ENCODE data around the gene C2orf78.
"Not testable (repeated sequence)": the region's sequence is repeated elsewhere in the genome, so short reads cannot be mapped to it uniquely, and the experiment has no call there.

Gene C2orf78

DNA sequence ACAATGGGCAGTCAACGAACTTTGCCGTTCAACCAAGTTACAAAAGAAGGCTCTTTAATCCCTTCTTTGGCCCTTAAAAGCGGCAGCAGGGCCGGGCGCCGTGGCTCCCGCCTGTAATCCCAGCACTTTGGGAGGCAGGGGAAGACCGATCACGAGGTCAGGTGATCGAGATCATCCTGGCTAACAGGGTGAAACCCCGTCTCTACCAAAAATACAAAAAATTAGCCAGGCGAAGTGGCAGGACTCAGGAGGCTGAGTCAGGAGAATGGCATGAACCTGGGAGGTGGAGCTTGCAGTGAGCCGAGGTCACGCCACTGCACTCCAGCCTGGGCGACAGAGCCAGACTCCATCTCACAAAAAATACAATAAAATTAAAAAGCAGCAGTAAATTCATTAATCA, 581 bp upstream of the C2orf78 start:
- not testable (repeated sequence) for DNase-seq

DNA sequence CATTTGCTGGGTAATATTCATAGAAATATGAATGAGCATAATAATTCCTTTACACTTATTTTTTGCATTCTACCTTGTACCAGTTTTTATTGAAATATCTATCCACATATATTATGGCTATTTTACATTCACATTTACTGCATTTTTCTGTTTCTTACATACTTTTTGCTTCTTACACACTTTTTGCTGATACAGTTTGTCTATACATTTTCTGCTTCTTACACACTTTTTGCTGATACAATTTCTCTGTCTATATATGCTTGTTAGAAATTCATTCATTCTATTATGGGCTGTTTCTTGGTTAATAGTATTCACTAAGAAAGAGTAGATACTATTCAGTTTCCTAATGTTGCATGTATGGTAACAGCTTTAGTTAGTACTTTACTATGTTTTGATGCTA, 27.9 kb downstream of the C2orf78 start:
- DNase-seq = no peak

DNA sequence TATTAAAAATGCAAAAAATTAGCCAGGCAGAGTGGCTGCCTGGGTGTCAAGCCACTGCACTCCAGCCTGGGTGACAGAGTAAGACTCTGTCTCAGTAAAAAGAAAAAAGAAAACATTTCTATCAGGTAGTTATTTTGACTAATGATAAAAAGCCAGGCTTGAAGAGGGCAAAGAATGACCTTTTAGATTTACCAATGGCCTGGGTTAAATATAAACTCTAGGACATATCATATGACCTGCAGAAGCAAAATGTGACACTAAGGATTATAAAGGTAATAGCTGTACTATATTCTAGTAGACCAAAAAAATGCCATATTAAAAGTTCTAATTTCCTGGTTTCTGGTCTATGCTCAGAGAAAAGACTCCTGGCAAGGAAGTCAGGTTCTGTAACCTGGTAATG, 28.7 kb downstream of the C2orf78 start:
- DNase-seq = no peak

DNA sequence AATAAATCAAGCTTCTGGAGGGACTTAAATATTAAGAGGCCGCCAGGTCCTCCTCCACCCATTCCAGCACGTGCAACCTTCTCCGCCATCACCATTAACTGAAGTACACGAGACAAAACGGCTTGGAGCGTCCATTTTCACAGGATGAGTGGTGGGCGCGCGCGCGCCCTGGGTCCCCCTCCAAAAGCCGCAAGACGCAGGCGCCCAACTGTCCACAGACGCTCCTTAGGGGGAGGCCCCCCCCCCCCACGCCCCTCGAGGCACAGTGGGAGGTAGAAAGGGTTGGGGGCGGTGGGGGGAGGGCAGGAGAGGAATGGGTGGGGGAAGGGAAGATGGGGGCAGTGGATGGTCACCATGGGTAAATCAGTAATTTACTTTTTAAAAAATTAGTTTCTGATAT, 34.3 kb downstream of the C2orf78 start:
- DNase-seq = no peak

DNA sequence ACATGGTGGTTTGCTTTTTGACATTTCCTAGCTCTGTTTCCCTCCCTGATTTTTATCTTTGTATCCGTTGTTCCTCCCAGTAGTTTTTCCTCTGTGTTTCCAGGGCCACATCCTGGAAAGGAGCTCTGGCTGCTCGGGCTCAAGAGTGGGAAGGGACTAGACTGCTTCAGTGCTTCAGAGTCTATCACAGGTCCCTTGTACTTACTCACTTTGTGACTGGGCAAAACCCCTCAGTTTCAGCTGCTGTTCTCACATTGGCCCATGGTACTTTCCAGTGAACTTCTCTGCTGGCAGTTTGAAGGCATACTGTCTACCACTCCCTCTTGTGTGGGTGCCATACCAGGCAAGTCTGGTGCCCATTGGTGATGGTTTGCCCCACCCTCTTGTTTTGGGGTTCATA, 37.2 kb downstream of the C2orf78 start:
- DNase-seq = no peak

DNA sequence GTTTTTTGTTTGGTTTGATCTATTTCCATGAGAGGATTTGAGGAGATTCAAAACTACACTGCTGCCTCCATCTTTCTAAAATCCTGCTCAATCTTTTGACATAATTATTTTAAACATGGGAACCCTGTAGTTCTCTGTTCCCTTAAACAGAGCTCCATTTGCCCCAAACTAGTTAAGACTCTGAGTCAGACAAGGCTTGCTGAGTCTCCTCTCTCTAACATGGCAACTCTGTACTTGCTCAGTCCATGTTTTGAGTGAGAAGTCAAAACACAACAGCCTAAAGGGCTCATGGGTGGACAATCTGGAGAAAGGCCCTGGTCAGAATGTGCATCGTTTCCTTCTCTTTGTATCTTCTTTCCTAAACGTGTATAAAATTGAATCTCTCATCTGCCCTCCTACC, 37.7 kb downstream of the C2orf78 start:
- no peak for DNase-seq

DNA sequence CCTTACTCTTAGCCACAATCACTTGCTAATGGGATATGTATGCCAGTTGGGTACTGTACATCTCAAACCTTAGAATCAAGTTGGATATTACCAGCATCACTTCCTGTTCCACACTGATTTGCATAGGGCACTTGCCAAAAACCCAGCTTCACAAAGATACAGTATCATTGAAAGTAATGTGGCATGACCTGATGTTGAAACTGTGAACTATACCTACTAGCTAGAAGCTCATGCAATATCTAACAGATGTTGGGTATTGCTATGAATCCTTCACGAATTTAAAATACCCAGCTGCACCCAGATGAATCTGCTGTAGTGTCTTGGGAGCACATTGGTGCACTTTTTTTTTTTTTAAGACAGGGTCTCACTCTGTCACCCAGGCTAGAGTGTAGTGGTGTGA, 38.3 kb downstream of the C2orf78 start:
- DNase-seq = no peak

DNA sequence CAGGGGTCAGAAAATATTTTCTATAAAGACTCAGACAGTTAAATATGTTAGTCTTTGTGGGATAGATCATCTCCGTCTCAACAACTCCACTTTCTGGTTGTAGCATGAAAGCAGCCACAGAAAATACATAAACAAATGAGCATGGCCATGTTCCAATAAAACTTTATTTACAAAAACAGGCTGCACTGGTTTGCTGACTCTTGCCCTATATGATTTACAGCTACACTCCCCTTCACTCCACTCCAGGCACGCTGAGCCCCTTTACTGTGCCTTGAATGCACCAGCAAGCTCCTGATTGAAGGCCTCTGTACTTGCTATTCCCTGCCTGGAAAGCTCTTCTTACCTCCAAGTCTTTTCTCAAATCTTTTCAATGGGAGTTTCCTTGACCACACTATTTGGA, 39.0 kb downstream of the C2orf78 start:
- no peak for DNase-seq

DNA sequence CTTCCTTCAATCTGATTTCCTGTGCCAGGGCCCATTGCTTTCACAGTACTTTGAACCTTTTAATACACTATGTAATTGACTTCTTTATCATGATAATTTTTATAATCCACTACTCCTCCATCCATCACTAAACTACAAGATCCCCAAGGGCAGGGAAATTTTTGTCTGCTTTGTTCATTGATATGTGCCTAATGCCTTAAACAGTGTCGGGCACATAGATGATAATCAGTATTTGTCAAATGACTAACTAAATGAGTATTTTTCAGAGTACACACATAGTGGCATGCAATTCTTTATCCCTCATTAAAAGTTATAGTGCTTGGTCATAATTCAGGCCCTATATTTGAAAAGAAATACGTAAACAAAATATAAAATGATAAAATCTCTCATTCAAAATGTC, 39.4 kb downstream of the C2orf78 start:
- no peak for DNase-seq

DNA sequence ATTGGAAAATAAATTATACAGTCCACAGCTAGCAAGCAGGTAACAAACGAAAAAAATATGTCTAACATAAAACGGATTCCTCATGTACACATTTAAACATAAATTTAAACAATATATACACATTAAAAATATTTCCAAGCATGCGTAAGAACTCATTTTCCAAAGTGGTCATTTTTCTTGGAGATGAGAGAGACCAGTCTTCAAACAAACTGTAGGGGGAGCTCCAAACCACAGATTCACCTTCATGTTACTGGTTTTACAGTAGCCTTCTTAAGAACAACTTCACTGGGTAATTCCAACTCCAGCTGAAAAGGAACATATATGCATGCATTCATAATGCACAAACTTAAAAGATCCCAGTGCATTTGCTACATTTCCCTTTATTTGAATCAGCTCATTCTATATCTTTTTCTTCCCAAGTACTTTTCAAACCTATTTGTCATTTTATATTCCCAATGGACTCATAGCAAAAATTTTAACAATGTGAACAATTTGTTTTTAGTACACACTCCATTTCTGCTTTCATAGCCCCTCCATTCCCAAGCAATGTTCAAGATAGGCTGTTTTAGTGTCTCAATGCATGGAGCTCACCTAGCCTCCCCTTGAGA, 40.0 kb downstream of the C2orf78 start:
- DNase-seq = peak; percentile 50 to 74

DNA sequence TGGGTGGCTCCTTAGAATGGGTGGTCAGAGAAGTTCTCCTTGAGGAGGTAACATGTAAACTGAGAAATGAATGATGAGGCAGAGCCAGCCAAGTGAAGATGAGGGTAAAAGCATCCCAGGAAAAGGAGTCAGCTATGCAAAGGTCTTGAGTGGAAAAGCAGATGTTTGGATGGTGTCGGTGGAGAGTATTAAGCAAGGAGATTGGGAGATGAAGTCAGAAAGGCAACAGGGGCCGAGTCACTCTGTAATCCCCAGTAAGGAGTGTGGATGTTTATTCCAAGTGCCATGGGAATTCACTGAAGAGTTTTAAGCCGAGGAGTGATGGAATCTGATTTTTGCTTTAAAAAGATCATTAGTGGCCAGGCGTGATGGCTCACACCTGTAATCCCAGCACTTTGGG, 41.4 kb downstream of the C2orf78 start:
- no peak for DNase-seq

DNA sequence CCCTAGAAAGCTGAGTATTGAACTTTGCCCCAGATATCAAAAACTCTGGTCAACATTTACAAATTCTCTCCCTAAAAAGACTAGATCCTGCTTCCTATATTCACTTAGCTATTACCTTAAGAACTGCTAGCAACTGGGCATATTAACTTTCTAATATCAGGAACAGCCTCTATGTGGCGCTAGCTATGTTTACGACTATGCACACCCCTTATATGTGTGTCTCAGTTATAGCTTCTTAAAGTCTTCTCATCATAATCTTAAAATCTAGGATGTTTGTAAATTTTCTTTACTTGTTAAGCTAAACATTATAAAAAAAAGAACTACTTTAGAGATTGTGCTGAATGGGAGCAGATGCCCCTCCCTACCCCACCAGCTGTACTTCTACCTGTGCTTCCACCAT, 43.0 kb downstream of the C2orf78 start:
- DNase-seq = peak in 1 of 2 donors; percentile 29

DNA sequence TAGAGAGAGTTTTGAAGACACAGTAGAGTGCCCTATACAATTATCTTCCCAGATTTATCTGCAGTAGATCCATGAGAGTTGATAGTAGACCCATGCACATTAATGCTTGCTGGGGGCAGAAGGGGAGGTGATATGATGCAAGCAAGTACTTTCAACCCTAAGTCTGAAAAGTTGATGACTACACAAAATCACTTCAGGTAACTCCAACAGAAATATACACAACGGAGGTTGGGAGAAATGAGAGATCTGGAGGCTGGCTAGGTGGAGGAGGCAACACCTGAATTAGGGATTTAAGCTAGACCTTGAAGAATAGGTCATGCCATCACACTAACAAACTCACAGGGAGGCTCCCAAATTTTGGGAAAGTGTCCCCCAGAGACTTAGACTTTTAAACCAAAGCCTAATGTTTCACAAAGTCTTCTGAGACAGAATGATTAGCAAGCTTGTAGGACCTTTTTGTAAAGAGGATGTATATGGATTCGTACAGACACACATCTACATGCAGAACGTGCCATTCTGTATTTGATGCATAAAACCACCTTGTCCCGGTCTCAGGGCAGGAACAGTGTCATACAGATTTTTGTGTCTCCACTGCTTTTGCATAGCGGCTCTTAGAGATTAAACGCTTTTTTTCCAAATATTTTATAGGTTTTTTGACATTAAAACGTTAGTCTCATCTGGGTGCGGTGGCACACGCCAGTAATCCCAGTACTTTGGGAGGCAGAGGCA, 43.8 kb downstream of the C2orf78 start:
- DNase-seq = no peak

DNA sequence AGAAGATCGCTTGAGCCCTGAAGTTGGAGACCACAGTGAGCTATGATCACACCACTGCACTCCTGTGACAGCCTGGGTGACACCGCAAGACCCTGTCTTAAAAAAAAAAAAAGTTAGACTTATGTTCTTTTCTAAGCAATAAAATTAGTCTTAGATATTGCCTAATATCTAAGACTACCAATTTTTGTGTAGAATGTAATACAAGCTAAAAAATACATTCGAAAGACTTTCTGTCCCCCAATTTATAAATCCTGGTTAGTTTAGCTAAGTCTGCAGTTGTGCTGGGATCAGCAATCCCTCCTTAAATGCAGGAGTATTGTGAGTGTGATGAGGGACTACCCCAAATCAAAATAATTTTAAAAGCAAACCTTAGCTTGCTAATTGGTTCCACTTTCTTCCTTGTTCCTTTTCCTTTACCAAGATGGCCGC, 44.4 kb downstream of the C2orf78 start:
- DNase-seq = no peak

DNA sequence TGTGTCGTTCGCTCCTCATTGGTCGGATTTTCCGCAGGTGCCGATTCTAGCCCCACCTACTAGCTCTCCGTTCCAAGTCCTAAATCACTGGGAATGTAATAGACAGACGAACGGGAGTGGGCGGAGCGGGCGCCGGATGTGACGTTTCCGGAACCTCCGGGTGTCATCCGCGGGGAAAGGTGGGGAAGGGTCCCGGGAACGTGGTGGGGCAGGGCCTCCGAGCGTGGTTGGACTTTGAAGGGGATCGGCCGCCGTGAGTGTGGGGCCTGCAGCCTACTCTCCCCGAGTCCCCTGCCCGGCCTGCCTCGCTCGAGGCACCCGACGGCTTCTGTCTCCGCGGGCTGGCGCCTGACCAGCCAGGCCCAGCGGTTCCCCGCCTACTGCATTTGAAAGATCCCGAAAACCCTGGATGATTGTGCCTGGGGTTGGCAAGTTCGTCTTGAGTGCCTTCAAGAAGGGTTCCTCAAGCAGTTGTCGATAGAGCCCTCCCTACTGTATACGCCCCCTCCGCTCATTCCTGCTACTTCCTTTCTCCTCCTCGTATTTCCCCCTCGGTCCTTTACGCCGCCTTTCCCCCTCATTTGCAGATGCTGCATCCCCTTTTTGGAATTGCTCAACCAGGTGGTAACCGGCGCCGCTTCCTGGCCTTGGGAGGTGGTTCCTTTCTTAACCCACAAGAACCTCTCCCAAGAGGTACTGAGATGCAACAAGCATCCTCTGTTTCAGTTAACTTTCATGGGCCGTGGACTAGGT, 45.0 kb downstream of the C2orf78 start, which contains the start of gene STAMBP:
STAMBP (plus strand) TSS at position 144 of the 753 bp plus-strand sequence. CDS start 1,896 bp downstream, outside the sequence.
- peak; percentile 93 to 97 for DNase-seq

DNA sequence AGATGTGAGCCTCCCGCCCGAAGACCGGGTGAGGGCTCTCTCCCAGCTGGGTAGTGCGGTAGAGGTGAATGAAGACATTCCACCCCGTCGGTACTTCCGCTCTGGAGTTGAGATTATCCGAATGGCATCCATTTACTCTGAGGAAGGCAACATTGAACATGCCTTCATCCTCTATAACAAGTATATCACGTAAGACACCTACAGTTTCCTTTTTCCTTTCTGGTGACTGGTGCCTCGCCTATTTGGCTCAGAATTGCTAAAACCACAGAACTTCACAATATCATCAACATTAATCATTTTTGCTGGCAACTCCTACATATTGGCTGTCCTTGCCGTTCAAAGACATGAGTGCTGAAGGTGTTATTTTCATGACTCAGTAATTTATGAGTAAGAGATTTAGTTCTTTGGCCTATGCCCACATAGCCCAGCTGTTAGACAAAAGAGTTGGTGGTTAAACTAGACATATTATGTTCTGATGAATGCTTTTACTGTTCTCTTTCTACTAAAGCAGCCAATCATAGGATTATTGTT, 47.0 kb downstream of the C2orf78 start:
- peak in 1 of 2 donors; percentile 51 for DNase-seq

DNA sequence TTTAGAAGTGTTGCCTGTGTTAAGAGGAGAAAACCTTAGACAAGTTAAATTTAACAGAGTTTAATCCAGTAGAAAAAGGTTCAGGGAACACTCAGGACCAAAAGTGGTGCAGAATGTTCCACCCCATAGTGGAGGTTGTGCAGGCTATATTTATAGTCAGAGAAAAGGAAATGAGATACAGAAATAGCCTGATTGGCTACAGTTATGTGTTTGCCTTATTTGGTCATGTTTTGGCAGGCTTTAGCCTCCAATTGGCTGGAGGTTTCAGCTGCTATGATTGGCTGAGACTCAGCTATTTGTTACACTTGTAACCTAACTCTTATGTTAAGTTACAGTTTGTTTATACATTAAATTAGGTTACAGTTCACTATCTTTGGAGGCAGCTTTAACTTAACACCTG, 48.9 kb downstream of the C2orf78 start:
- DNase-seq = peak in 1 of 2 donors; percentile 10

DNA sequence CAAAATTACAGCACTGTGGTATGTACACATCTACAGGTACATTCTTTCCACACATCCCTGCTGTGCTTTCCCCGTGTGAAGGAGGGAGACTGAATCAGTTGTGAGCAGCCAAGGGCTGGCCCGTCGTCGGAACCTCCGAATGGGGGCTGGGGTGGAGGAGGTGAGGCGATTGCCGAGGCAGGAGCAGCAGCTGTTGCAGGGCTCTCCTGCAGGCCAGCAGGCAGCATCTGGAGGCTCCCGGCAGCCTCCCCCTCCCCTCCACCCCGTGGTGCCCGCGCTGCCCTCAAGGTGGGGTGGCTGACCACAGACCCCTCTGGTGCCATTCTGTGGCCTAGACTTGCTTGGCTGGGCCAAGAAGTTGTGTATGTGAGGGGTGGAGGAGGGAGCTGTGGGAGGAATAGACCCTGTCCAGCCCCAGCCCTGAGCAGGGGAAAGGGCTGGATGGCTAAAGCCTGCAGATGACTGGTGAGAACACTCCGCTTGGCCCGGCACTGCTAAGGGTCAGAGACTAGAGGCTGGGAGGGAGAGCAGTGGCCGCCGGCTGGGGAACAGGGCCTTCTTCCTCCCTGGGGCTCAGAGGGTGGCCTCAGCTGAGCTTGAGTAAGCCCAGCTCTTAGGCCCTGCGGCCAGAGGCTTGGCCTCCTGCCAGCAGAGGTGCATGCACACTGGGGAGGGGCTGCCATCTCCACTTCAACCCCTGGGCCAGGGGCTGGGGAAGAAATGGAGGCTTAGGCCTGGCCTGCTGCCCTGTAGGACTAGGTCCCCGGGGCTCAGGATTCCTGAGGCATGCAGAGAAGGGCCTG, 52.4 kb downstream of the C2orf78 start:
- no peak for DNase-seq

DNA sequence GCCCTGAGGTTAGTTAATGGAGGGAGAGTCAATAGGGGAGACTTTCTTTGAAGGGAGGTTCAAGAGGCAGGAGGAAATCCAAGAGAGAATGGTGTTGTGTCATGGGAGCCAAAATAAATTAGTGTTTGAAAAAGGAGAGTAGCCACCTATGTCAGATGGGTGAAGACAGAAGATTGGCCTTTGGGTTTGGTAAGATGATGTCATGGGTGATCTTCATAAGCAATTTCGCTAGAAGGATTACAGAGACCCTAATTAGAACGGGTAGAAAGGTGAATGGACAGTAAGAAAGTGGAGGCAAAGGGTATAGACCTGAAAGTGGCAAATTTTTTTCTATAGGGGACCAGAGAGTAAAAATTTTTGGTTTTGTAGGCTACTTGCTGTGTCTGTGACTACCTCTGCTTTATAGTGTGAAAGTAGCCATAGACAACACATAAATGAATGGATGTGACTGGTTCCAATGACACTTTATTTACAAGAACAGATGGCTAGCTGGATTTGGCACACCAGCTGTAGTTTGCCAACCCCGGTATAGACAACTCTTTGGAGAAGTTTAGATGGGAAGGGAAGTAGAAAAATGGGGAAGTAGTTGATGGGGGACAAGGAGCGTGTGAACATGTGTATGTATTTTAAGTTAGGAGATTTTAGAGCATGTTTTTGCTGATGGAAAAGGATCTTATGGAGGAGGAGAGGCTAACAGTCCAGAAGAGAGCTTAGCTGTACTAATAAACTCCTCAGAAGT, 54.0 kb downstream of the C2orf78 start:
- DNase-seq = no peak

DNA sequence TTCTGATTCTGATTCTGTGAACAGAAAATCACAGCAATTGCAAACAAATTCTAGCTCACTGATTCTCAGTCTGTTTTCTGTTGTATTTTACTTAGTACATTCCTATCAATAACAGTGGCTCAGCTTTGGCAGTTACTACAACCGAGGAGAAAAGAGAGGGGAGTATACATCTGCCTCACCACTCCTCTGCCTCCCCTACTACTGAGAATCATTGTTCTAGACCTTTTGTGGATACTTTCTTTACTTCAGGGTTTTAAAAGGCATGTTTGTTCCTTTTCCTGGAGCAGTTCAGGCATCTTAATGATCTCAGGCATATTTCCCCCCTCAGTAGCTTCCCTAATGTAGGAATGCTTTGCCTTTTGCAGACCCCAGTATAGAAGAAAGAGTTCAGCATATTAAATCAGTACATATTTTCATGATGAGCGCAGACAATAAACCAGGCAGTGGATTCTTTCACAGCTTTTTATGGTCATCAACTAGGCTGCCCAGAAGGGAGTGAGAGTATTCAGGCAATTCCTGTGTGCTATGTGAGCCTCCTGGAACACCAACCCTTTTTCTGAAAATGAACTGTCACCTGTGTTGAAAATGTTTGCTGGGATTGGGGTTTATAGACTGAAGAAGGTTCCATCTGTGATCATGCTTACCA, 55.0 kb downstream of the C2orf78 start:
- DNase-seq = no peak

DNA sequence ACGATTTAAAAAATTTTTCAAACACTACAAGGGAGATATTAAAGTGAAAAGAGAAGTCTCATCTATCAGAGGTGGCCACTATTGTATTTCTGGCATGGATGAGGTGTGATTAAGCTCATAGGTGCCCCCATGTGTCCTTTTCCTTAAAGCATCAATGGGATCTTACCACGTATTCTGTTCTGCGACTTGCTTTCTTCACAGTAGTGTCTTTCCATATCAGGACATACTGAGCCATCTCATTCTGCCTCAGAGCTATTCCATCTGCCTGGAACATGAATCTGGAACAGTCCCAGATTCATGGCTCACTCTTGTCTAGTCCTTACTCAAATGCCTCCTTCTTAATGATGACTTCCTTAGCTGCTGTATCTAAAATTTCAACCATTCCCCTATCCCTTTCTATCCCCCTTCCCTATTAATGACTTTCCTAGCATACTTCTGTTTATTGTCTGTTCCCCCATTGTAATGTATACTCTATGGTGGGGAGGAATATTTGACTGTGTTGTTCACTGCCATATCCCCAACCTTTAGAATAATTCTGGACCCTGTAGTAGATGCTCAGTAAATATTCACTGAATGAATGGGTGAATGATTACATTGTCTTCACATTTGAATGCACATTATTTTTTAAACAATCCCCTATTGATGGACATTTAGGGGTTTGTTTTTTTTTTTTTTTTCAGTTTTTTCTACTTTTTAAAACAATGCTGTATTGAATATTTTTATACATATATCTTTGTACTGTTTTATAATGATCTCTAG, 55.8 kb downstream of the C2orf78 start:
- DNase-seq = no peak
